ENCODE data around the gene CNOT6.
"Not testable (repeated sequence)": the region's sequence is repeated elsewhere in the genome, so short reads cannot be mapped to it uniquely, and the experiment has no call there.

CNOT6 gene

GRCh38 chr5:180494510-180495181, 467 bp downstream of the CNOT6 start:
- Histone ChIP-seq H3K9me3 (ENCODE audit: insufficient read depth, low read length) (no peaks in the 10 kb centered on the region), H3K4me2 (ENCODE audit: low read depth, low read length, poor library complexity, severe bottlenecking) (peak overlapping the region; percentile 69), H3K4me3 (ENCODE audit: insufficient read depth, low read length, poor library complexity, severe bottlenecking) (peak overlapping the region; percentile 86), H3K9me2 (replicated peaks; ENCODE audit: insufficient read depth, low read length) (no peaks in the 10 kb centered on the region), H3K36me3 (ENCODE audit: low read length) (no peaks in the 10 kb centered on the region), H3F3A (ENCODE audit: insufficient read depth) (0 out of 2 replicates have a peak, but pooled peaks cover under 1% of the 10 kb centered on the region), H3K27me3 (ENCODE audit: low read length) (no peaks in the 10 kb centered on the region), H3K79me2 (ENCODE audit: insufficient read depth, low read length) (peaks cover 51% of the 10 kb centered on the region), H3K9ac (ENCODE audit: low read length) (peak overlapping the region; percentile 95), H2AFZ (ENCODE audit: low read depth, low read length, severe bottlenecking) (peak overlapping the region; percentile 81), H4K20me1 (ENCODE audit: low read depth, low read length) (no peaks in the 10 kb centered on the region; the same call in 1 of the 2 replicates), H3K27ac (ENCODE audit: low read depth, low read length) (peak overlapping the region; percentile 65)
- TF ChIP-seq EZH2phosphoT487 (conservative IDR thresholded peaks at IDR 0.05; ENCODE audit: low read length): no peak

- Histone ChIP-seq H3K79me2 (ENCODE audit: insufficient read depth, low read length) (peaks cover 58% of the 10 kb centered on the region), H2AFZ (ENCODE audit: low read depth, low read length, severe bottlenecking) (no peak overlapping the region), H3K9me3 (ENCODE audit: insufficient read depth, low read length) (no peaks in the 10 kb centered on the region), H3K9me2 (replicated peaks; ENCODE audit: insufficient read depth, low read length) (no peaks in the 10 kb centered on the region), H3K27me3 (ENCODE audit: low read length) (no peaks in the 10 kb centered on the region), H3K36me3 (ENCODE audit: low read length) (no peaks in the 10 kb centered on the region), H3K9ac (ENCODE audit: low read length) (peak overlapping the region; percentile 95), H3K27ac (ENCODE audit: low read depth, low read length) (no peak overlapping the region), H3K4me3 (ENCODE audit: insufficient read depth, low read length, poor library complexity, severe bottlenecking) (peak overlapping the region; percentile 86), H3F3A (ENCODE audit: insufficient read depth) (0 out of 2 replicates have a peak, but pooled peaks cover 4% of the 10 kb centered on the region), H3K4me2 (ENCODE audit: low read depth, low read length, poor library complexity, severe bottlenecking) (peak overlapping the region; percentile 69), H4K20me1 (ENCODE audit: low read depth, low read length) (no peaks in the 10 kb centered on the region; the same call in 1 of the 2 replicates)
- TF ChIP-seq EZH2phosphoT487 (conservative IDR thresholded peaks at IDR 0.05; ENCODE audit: low read length): no peak
These were observed 1.1 kb downstream of the CNOT6 start for GRCh38 chr5:180495292-180495691.

DNA sequence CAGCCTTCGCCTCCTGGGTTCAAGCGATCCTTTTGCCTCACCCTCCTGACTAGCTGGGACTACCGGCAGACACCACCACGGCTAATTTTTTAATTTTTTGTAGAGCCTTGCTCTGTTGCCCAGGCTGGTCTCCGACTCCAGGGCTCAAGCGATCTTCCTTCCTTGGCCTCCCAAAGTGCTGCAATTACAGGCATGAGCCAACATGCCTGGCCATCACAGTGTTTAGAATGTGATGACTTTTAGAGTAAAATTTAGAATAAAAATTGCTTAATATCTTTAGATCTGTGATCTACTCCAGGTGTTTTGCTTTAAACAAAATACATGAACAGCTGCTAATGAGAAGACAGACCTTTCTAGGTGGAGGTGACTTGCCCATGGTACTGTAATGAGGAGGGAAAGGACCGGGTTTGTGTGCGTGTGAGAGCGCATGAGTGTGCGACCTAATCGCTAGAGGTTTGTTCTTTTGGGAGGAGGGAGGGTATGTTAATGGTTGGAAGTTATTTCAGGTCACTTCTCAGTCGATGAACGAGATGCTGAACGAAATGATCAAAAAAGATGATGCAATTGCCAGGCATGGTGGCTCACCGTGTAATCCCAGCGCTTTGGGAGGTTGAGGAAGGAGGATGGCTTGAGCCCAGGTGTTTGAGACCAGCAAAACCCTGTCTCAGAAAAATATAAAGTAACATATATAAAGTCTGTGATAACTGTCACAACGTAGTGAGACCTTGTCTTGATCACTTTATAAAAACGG, 2.0 kb downstream of the CNOT6 start:
- no peak for TF ChIP-seq EZH2phosphoT487 (conservative IDR thresholded peaks at IDR 0.05; ENCODE audit: low read length)
- TF ChIP-seq, protein P1, sequence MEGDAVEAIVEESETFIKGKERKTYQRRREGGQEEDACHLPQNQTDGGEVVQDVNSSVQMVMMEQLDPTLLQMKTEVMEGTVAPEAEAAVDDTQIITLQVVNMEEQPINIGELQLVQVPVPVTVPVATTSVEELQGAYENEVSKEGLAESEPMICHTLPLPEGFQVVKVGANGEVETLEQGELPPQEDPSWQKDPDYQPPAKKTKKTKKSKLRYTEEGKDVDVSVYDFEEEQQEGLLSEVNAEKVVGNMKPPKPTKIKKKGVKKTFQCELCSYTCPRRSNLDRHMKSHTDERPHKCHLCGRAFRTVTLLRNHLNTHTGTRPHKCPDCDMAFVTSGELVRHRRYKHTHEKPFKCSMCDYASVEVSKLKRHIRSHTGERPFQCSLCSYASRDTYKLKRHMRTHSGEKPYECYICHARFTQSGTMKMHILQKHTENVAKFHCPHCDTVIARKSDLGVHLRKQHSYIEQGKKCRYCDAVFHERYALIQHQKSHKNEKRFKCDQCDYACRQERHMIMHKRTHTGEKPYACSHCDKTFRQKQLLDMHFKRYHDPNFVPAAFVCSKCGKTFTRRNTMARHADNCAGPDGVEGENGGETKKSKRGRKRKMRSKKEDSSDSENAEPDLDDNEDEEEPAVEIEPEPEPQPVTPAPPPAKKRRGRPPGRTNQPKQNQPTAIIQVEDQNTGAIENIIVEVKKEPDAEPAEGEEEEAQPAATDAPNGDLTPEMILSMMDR (IDR thresholded peaks at IDR 0.05; ENCODE audit: insufficient read depth, low read length, poor library complexity, severe bottlenecking): no peak
- Histone ChIP-seq H3F3A (ENCODE audit: insufficient read depth) (0 out of 2 replicates have a peak, but pooled peaks cover 4% of the 10 kb centered on the region), H3K9me2 (replicated peaks; ENCODE audit: insufficient read depth, low read length) (no peaks in the 10 kb centered on the region), H3K36me3 (ENCODE audit: low read length) (no peaks in the 10 kb centered on the region), H4K20me1 (ENCODE audit: low read depth, low read length) (no peaks in the 10 kb centered on the region; the same call in 1 of the 2 replicates), H3K79me2 (ENCODE audit: insufficient read depth, low read length) (peaks cover 66% of the 10 kb centered on the region), H3K9ac (ENCODE audit: low read length) (no peak overlapping the region), H3K4me2 (ENCODE audit: low read depth, low read length, poor library complexity, severe bottlenecking) (peak overlapping the region; percentile 69), H3K9me3 (ENCODE audit: insufficient read depth, low read length) (no peaks in the 10 kb centered on the region), H3K27me3 (ENCODE audit: low read length) (no peaks in the 10 kb centered on the region), H3K4me3 (ENCODE audit: insufficient read depth, low read length, poor library complexity, severe bottlenecking) (no peak overlapping the region), H2AFZ (ENCODE audit: low read depth, low read length, severe bottlenecking) (no peak overlapping the region), H3K27ac (ENCODE audit: low read depth, low read length) (no peak overlapping the region)

DNA sequence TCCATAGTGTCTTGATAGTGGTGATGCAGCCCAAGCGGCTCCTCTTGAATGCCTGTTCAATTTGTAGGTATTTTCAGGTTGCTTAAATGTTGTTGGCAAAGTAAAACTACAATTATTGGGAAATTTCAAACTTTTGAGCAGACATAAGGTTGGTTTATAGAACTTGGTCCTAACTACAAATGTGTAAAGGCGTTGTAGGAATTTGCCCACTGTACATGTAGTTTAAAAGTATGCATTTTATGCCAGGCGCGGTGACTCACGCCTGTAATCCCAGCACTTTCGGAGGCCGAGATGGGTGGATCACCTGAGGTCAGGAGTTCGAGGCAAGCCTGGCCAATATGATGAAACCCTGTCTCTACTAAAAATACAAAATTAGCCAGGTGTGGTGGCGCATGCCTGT, 2.6 kb downstream of the CNOT6 start:
- H3K4me2 ChIP-seq (ENCODE audit: low read depth, low read length, poor library complexity, severe bottlenecking): peak overlapping the region; percentile 69

DNA sequence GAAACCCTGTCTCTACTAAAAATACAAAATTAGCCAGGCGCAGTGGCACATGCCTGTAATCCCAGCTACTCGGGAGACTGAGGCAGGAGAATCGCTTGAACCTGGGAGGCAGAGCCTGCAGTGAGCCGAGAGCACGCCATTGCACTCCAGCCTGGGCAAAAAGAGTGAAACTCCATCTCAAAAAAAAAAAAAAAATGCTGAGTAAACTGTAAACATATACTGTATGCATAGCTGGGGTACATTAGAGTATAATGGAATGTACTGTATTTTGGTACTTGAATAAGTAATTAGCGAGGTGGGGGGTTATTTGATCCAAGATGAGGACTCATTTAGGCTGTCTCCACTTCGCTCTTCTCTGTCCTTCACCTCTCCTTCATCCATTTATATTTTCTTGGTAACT, 3.7 kb downstream of the CNOT6 start:
- not testable (repeated sequence) for H3K9me3 ChIP-seq (ENCODE audit: insufficient read depth, low read length); H3K9ac ChIP-seq (ENCODE audit: low read length); H3K4me2 ChIP-seq (ENCODE audit: low read depth, low read length, poor library complexity, severe bottlenecking); H3K27me3 ChIP-seq (ENCODE audit: low read length); H3K27ac ChIP-seq (ENCODE audit: low read depth, low read length); H3K9me2 ChIP-seq (replicated peaks; ENCODE audit: insufficient read depth, low read length); H4K20me1 ChIP-seq (ENCODE audit: low read depth, low read length); H3F3A ChIP-seq (ENCODE audit: insufficient read depth); H3K36me3 ChIP-seq (ENCODE audit: low read length); H3K4me3 ChIP-seq (ENCODE audit: insufficient read depth, low read length, poor library complexity, severe bottlenecking); H2AFZ ChIP-seq (ENCODE audit: low read depth, low read length, severe bottlenecking)
- H3K79me2 ChIP-seq (ENCODE audit: insufficient read depth, low read length): peaks cover 83% of the 10 kb centered on the region

More for the DNA sequence above, 2.6 kb downstream of the CNOT6 start:
- not testable (repeated sequence) for H3F3A ChIP-seq (ENCODE audit: insufficient read depth); H3K9me3 ChIP-seq (ENCODE audit: insufficient read depth, low read length); H4K20me1 ChIP-seq (ENCODE audit: low read depth, low read length); H3K27me3 ChIP-seq (ENCODE audit: low read length); H3K9ac ChIP-seq (ENCODE audit: low read length); H3K9me2 ChIP-seq (replicated peaks; ENCODE audit: insufficient read depth, low read length); H3K4me3 ChIP-seq (ENCODE audit: insufficient read depth, low read length, poor library complexity, severe bottlenecking); H2AFZ ChIP-seq (ENCODE audit: low read depth, low read length, severe bottlenecking); H3K36me3 ChIP-seq (ENCODE audit: low read length); H3K27ac ChIP-seq (ENCODE audit: low read depth, low read length)
- peaks cover 73% of the 10 kb centered on the region for H3K79me2 ChIP-seq (ENCODE audit: insufficient read depth, low read length)
